Activated CD8-positive, alpha-beta T cell treated with anti-CD3 and anti-CD28 coated beads for 36 hours (primary cell): Measurements from ENCODE around the gene RAB8A. TPM values are rescaled to one million over a fixed set of nuclear protein-coding genes. Genes with fewer than 3 reads are reported as not detected.

Source experiments
- ATAC-seq: fragments of 200-7000 bp; cut with Tn5 transposase; one replicate; pipeline ENCODE4 v1.10.0; 2021; ENCODE audit warnings: mild to moderate bottlenecking, moderate library complexity
- CTCF ChIA-PET: fragments of 350-600 bp; sonication (Branson Sonifier 250); formaldehyde crosslinking; loops from one replicate; lab custom pipeline; 2021; ENCODE audit warnings: antibody characterized with exemption; lab: Charles Lee
- POLR2A ChIA-PET: fragments of 350-600 bp; sonication (Branson Sonifier 250); formaldehyde crosslinking; loops from one replicate; lab custom pipeline; 2021; ENCODE audit warnings: antibody characterized with exemption; lab: Charles Lee
- DNase-seq: peaks from one replicate; pipeline ENCODE4 v3.0.0-alpha.2; 2020
- H3K27ac Mint-ChIP-seq: one replicate; pipeline ENCODE4 v1.8.0; 2021; ENCODE audit warnings: mild to moderate bottlenecking, mixed read lengths
- H3K27me3 Mint-ChIP-seq: one replicate; pipeline ENCODE4 v1.8.0; 2021; ENCODE audit warnings: mixed read lengths
- H3K36me3 Mint-ChIP-seq: one replicate; pipeline ENCODE4 v1.8.0; 2021; ENCODE audit warnings: low read depth, mixed read lengths
- H3K4me1 Mint-ChIP-seq: one replicate; pipeline ENCODE4 v1.8.0; 2021; ENCODE audit warnings: low read depth, mixed read lengths
- H3K4me3 Mint-ChIP-seq: one replicate; pipeline ENCODE4 v1.8.0; 2021; ENCODE audit warnings: mild to moderate bottlenecking, moderate library complexity, mixed read lengths
- H3K9me3 Mint-ChIP-seq: one replicate; pipeline ENCODE4 v1.8.0; 2021; ENCODE audit warnings: mixed read lengths
- CTCF ChIP-seq: fragments of 200-600 bp; IDR thresholded peaks from one replicate; pipeline ENCODE4 v1.8.0; 2022; ENCODE audit warnings: antibody characterized with exemption, mild to moderate bottlenecking
- intact Hi-C: fragments of 100-400 bp; cut with micrococcal nuclease; formaldehyde crosslinking; loops from one replicate; pipeline ENCODE4 v1.10.0; 2022
- total RNA-seq, 2 experiments: library from RNA; stranded (reverse); gene quantifications; one replicate each; pipeline ENCODE4 v1.2.3, GENCODE V29; 2021

Gene RAB8A
- total RNA-seq, 2 experiments from 2014 or later: 123 to 128 TPM

GRCh38 chr19:16144216-16144581 lies 32.5 kb downstream of the RAB8A start:
- ChIA-PET POLR2A (interaction anchor here (0.8 to 2.6 kb wide), 16 partner anchors 8 to 74 kb away, joined by 3 to 12 read pairs (median 4); partner anchors contain the start of genes AP1M1, FAM32A, RAB8A and TPM4), CTCF (interaction anchor here (0.7 to 4.1 kb wide), 6 partner anchors 23 to 515 kb away, joined by 3 to 19 read pairs (median 4); no protein-coding TSS in a partner anchor)
- no peak for DNase-seq
- no peaks in the 10 kb centered on the region for H3K9me3 Mint-ChIP-seq
- peaks cover 18% of the 10 kb centered on the region for H3K36me3 Mint-ChIP-seq
- H3K4me1 Mint-ChIP-seq: peaks cover 37% of the 10 kb centered on the region
- intact Hi-C loops: no loop called here
- H3K27ac Mint-ChIP-seq: peak overlapping the region; percentile 98
- peak overlapping the region; percentile 98 for H3K4me3 Mint-ChIP-seq
- TF ChIP-seq CTCF: no peak
- H3K27me3 Mint-ChIP-seq: no peaks in the 10 kb centered on the region
- peak; percentile 9 for ATAC-seq

DNA sequence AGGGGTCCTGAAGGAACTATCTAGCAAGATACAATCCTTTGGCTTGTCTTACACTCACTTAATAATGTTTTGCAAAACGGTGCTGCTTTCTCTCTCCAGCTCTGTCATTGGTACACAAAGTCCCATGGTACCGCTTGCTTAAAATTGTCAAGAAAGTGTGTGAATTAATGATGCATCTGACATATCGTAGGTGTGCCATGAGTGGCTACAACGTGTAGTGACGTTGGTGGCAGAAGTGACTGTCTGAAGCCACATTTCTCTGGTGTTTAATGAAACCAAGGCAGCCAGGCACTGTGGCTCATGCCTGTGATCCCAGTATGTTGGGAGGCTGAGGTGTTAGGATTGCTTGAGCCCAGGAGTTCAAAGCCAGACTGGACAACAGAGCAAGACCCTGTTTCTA lies 34.4 kb downstream of the RAB8A start:
- ChIA-PET POLR2A (interaction anchor here (1.0 kb wide), 1 partner anchor 8 kb away, joined by 4 read pairs; no protein-coding TSS in a partner anchor), CTCF (interaction anchor here (0.9 to 4.1 kb wide), 5 partner anchors 24 to 105 kb away, joined by 3 to 19 read pairs (median 4); no protein-coding TSS in a partner anchor)
- TF ChIP-seq CTCF: no peak
- no peaks in the 10 kb centered on the region for H3K9me3 Mint-ChIP-seq
- DNase-seq: no peak
- peaks cover 18% of the 10 kb centered on the region for H3K36me3 Mint-ChIP-seq
- intact Hi-C loops: no loop called here
- H3K4me1 Mint-ChIP-seq: peaks cover 31% of the 10 kb centered on the region
- ATAC-seq: no peak
- no peaks in the 10 kb centered on the region for H3K27me3 Mint-ChIP-seq
- no peak overlapping the region for H3K4me3 Mint-ChIP-seq
- H3K27ac Mint-ChIP-seq: no peak overlapping the region

DNA sequence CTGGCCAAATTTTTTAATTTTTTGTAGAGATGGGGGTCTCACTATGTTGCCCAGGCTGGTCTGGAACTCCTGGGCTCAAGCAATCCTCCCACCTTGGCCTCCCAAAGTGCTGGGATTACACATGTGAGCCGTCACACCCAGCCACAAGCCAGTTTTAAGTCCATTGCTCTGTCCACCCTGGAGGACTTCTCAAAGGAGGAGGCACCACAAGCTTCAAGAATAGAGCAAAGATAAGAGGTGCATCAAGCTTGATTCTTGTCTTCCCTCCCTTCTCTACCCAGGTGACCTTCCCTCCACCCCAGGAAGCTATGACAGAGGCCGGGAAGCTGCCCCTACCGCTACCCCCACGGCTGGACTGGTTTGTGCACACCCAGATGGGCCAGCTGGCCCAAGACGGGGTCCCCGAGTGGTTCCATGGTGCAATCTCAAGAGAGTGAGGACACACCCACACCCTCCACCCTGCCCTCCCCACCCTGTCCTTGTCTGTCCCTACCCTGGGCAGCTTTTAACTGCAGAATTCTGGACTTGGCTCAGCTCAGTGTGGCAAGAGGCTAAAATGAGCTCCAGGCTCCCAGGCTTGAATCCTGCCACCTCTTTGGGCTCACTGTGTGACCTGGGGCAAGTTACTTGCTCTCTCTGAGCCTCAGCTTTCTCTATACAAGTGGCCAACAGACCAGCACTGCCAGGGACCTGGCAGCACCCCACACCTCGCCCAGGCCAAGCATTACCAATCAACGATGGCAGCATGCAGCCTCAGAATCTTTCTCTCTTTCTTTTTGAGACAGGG lies 36.9 kb downstream of the RAB8A start:
- ATAC-seq (no peak), DNase-seq (no peak)
- ChIA-PET CTCF (no interaction called here), POLR2A (interaction anchor here (0.6 to 1.7 kb wide), 2 partner anchors 16 to 1907 kb away, joined by 3 to 6 read pairs; no protein-coding TSS in a partner anchor)
- peaks cover 31% of the 10 kb centered on the region for H3K36me3 Mint-ChIP-seq
- H3K4me1 Mint-ChIP-seq: peaks cover 21% of the 10 kb centered on the region
- H3K9me3 Mint-ChIP-seq: no peaks in the 10 kb centered on the region
- no peak overlapping the region for H3K27ac Mint-ChIP-seq
- TF ChIP-seq CTCF: no peak
- H3K4me3 Mint-ChIP-seq: no peak overlapping the region
- intact Hi-C loops: no loop called here
- no peaks in the 10 kb centered on the region for H3K27me3 Mint-ChIP-seq

- H3K36me3 Mint-ChIP-seq: peaks cover 49% of the 10 kb centered on the region
- H3K4me3 Mint-ChIP-seq: no peak overlapping the region
- no peak for TF ChIP-seq CTCF
- H3K9me3 Mint-ChIP-seq: no peaks in the 10 kb centered on the region
- peak; percentile 47 for DNase-seq
- CTCF ChIA-PET: interaction anchor here (1.2 to 1.5 kb wide), 2 partner anchors 43 to 93 kb away, joined by 3 read pairs; no protein-coding TSS in a partner anchor
- peaks cover 4% of the 10 kb centered on the region for H3K4me1 Mint-ChIP-seq
- peak; percentile 40 for ATAC-seq
- H3K27ac Mint-ChIP-seq: no peak overlapping the region
- intact Hi-C loops: no loop called here
- POLR2A ChIA-PET: interaction anchor here (1.2 to 1.6 kb wide), 4 partner anchors 8 to 77 kb away, joined by 3 to 12 read pairs (median 4); partner anchors contain the start of gene HSH2D
- no peaks in the 10 kb centered on the region for H3K27me3 Mint-ChIP-seq
Measured at GRCh38 chr19:16153582-16154336, 42.1 kb downstream of the RAB8A start.
